ENCODE results near the gene NAV2.

Gene NAV2, protein sequence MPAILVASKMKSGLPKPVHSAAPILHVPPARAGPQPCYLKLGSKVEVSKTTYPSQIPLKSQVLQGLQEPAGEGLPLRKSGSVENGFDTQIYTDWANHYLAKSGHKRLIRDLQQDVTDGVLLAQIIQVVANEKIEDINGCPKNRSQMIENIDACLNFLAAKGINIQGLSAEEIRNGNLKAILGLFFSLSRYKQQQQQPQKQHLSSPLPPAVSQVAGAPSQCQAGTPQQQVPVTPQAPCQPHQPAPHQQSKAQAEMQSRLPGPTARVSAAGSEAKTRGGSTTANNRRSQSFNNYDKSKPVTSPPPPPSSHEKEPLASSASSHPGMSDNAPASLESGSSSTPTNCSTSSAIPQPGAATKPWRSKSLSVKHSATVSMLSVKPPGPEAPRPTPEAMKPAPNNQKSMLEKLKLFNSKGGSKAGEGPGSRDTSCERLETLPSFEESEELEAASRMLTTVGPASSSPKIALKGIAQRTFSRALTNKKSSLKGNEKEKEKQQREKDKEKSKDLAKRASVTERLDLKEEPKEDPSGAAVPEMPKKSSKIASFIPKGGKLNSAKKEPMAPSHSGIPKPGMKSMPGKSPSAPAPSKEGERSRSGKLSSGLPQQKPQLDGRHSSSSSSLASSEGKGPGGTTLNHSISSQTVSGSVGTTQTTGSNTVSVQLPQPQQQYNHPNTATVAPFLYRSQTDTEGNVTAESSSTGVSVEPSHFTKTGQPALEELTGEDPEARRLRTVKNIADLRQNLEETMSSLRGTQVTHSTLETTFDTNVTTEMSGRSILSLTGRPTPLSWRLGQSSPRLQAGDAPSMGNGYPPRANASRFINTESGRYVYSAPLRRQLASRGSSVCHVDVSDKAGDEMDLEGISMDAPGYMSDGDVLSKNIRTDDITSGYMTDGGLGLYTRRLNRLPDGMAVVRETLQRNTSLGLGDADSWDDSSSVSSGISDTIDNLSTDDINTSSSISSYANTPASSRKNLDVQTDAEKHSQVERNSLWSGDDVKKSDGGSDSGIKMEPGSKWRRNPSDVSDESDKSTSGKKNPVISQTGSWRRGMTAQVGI (N-terminal part only)

DNA sequence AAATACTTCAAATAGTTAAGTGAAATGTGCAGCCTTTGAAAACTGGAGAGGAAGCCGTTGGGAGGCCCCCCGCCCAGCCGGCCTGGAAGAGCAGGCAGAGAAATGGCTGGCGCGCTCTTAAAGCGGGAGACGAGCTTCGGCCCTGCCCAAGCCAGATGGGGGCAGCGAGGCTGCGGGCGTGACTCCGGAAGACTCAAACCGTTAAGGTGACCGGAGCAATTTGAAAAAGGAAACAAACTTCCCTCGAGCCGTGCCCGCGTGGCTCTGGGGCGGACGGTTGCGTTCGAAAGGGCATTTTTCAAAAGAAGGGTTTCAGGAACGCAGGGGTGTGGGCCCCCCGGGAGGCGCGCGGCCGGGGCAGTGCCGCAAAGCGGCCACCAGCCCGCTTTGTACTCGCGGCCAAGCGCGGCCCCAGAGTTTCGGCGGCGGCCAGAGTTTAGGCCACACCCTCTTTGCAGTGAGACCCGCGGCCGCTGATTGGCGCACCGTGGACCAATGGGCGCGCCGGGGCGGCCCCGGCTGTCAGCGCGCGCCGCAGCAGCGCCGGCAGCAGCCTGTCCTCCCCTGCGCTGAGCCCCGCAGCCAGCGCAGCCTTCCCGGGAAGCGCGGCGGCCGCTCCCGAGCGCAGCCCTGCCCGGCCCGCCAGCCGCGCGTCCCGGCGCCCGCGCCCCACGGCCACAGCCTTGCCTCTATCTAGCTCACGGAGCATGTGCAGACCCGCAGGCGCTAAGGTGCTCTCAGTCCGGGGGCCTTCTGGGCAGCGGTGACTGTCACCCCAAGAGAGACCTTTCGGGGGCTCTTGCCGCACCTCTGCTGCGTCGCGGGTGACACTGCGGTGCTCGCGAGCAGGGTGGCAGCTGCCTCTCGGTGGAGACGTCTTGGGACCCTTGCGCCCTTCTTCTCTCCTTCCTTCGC is at the start of gene NAV2:
Gene NAV2 (plus strand): TSS at position 557 of the 915 bp plus-strand sequence. CDS start 859 bp downstream, outside the sequence.
- DNase-seq (ENCODE audit: low read depth): peak; percentile 66

DNA sequence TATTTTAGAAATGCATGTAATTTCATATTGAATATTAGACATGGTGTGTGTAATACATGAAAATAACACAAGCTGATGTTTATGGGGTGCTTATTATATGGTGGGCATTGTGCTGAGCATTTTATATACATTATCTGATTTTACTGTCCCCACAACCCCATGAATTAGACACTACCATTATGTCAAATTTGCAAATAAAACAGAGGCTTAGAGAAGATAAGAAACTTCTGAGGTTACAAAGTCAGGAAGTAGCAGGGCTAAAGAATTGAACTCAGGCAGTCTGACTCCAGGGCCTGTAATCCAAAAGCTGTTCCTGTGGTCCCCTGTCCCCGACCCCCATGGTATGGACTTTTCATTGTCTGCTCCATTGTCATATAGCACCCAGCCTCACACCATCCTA is 49.4 kb upstream of the NAV2 start:
- DNase-seq (ENCODE audit: low read depth): no peak

DNA sequence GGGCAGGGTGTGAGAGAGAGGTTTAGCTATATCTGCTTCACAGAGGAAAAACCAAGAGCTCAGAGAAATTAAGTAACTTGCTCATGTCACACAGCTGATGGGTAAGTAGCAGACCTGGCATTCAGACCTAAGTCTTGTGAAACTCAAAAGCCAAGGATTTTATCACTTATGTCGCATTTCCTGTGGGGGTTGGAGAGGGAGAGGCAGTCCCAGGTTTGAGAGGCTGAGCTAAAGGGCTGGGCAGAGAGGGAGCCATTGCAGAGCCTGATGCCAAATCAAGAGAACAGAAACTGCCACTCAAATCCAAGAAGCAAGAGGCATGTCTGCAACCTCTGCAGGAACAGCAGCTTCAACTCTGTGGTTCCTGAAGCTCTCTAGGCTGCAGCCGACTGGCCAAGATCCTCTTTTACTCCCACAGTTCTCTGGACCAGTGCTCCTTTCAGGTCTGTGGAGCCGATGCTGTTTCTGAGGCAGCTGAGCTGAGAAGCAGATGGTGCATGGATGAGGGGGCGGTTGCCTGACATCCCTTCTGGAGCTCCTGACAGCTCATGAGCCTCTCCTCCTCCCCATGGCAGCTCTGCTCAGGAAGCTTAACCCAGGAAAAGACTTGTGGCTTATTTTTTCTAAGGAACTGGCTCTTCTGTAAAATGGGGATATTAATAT is 47.6 kb upstream of the NAV2 start:
- no peak for DNase-seq (ENCODE audit: low read depth)

DNA sequence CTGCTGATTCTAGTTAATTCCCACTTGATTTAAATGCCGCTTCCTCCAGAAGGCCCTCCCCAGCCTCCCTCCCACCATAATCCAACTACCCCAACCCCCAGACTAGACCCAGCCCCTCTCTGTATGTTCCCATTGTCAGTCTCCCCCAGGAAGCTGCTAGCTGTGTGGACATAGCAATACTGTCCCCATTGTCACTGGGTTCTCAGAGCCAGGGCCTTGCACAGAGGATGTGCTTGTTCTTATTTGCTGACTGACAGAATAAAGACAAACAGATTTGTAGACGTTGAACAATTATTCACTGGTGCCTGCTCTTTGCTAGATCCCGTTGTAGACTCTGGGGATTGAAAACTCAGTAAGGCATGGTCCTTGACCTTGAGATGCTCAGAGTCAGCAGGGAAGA is 45.7 kb upstream of the NAV2 start:
- no peak for DNase-seq (ENCODE audit: low read depth)

DNA sequence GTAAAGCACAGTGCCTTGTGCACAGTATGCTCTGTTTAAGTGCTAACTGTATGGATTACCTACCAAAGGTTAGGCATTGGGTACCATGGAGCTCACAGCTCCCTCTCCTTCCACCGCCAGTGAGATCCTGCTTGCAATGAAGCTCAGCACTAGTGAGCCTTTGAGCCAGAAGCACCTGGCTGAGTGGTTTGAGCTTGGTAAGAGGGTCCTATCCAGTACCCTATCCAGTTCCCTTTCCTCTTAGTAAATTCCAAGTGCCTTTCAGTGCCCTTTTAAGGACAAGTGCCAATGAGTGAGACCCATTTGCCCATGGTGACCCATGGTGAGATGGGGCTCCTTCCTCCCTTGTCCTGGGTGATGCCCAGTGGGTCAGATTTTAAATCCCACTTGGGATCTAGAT is 43.1 kb upstream of the NAV2 start:
- no peak for DNase-seq (ENCODE audit: low read depth)

DNA sequence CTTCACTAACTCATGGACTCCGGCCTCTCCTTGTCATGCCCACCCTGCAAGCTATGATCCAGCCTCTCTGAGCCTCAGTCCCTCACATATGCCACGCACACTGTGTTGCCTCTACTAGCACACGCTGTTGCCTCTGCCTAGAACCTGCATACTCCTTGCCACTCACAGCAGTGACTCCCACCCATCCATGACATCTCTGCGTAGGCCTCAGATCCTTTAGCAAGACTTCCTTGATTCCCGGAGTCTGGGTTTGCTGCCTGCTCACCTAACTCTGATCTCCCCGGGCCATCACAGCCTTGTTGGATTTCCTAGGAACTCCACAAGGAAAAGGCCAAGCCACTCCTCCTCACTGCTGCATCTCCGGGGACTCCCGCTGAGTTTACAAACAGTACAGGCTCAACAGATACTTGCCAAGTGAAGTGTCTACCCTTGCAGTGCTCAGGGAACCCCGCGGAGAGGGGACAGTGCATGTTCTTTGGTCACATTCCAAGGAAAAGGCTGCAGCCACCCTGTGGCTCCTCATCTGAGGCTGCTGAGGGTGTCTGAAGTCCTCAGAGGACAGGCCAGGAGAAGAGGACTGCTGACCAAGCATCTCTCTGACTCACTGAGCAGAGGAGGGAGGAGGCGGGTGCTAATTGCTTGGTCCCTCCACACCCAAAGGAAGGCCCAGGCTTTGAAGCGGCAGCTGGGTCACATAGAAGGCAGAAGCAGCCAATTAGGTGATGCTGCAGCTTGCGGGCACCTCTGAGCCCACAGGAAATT is 42.4 kb upstream of the NAV2 start:
- DNase-seq (ENCODE audit: low read depth): no peak

DNA sequence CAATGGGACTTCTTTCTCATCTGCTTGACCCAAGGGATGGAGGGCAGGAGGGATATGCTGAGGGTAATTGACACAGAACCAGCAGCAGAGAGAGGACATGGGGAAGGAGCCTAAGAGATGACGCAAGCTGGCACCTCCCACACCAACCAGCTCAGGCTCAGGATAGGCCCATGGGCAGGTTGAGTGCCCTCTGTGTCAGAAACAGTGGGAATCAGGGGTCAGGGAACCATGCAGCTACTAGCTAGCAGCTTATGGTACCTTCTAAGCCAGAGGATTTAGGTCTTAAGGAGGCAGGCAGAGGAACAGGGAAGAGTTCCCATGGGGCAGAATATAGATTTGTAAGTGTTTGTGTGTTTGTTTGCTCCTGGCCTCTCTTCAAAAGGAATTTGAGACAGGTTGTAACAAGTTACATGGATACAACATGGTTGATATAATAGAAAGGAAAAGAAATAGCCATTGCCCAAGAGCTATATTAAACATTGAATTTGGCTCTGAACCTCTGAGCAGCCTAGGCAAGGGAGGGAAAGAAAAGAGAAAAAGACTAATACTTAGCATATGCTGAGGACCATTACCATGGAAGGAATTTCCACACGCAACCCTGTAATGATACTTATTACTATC is 39.9 kb upstream of the NAV2 start:
- DNase-seq (ENCODE audit: low read depth): no peak

DNA sequence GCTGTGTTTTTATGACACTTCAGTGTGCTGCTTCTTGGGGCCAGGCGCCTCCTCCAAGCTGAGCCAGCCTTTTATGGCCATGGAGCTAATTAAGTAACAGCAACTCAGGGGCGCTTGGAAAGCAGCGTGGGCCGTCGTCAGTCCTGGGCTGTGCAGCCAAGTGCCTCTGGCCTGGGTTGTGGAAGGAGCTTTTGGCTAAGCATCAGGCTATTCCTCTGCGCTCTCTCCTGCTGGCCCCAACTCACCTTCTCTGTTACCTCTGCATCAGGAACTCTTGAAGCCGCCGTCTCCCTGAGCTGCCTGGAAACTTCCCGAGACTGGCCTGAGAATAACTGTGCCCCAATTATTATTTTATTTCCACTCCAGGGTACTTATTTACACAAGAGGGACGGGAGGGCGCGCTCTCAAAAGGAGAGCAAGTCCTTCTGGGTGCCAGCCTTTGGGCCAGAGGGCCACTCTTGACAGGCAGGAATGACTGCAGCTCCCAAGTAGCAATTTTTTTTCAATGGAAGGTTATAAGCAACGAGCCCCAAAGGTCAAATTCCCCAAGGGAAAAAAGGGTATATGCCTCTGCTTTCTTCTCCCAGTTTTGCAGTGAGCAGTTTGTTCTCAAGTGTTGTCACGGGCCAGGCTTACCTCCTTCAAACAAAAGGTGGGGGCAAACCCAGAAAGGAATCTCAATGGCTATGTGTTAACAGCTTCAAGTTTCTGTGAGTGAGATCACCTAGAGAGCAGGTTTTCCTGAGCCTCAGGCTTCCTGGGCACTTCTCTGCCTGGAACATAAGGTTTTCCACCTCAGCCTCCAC is 38.5 kb upstream of the NAV2 start:
- DNase-seq (ENCODE audit: low read depth): no peak

DNA sequence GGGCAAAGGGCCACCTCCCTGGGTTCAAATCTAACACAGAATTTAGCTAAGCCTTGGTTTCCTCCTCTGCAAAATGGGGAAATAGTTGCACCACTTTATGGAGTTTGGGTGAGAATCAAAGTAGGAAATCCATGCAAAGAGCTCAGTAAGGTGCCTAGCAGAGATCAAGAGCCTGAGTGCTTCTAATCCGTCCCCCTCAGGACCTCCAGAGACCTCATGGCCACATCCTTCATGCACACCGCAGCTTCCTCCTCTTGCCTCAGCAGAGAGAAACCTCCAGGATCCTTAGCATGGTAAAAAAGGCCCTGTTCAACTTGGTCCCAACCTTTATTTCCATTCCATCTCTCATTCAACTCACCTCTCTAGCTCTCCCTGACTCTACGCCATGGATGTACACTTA is 37.8 kb upstream of the NAV2 start:
- DNase-seq (ENCODE audit: low read depth): no peak

DNA sequence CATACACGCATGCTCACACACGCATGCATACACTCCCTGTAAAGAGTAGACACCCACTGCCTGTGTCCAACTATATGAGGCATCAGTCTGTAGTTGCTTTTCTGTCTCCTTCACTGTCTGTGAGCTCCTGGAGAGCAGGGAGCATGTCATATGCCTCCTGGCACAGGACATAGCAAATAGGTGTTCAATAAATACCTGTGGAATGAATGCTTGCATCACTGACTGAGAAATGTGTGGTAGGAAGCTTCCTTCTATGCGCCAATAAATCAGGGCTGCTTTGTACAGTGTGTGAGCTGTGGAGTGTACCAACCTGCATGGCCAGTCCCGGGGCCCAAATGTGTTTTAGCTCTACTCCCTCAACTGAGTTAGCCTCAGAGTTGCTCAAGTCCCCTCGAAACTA is 37.2 kb upstream of the NAV2 start:
- no peak for DNase-seq (ENCODE audit: low read depth)

DNA sequence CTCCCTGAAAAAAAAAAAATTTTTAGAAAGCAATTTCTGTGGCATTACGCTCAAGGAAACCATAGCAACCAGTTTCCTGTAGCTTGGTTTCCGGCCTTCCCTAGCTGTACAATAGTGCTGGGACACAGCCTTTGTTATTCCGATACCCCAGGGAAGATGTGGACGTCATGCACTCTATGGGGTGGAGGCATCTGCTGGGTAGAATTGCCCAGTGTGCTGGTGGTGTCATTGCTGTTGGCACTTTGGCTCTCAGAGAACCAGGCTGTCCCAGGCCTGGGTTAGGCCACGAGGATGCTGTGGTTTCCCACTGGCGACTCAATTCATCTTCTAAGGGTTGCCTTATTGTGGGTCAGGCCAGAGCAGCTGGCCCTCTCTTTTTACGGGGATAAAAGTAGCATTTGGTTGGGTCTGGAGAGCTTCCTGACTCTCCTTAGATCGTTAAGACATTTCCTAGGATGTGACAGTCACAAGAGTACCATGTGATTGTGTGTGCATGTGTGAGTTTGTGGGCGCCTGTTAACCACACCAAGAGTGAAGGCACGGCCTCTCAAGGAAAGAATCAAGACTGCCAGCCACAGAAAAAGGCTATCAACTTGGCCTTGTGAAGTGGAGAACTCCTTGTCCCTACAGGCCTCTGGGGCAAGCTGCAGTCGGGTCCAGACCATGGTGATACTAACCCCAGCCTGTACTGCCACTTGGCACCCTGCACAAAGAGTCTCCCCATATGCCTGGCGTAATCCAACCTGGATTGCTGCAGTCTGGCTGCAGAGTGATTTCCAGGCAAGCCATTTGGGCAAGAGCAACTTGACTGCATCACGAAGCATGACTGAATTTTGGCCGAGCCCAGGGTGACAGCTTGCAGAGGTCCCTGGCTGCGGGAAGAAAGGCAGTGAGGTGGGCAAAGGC is 35.9 kb upstream of the NAV2 start:
- no peak for DNase-seq (ENCODE audit: low read depth)

DNA sequence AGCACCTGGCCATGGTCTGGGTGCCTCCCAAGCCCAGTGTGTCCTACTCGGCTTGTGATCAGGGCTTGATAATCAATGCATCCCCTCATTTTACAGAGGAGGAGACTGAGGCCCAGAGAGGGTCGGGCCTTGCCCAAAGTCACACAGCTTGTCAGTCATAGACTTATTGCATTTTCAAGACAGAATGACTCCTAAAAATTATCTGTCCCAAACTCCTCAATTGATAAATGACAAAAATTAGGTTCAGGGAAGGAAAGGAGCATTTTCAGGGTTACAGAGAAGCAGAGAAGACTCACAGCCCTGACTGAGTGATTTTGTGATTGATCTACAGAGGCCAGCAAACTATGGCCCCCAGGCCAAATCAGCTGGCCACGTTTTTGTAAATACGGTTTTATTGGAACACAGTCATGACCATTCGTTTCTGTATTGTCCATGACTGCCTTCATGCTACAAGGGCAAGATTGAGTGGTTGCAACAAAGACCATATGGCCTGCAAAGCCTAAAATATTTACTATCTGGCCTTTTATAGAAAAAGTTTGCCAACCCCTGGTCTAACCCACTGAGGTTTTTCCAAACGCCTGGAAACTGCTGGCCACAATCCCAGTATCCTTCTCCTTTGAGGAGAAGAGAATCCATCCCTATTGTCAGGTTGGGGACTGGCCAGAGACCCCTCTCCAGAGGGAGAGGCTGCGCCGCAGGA is 35.1 kb upstream of the NAV2 start:
- DNase-seq (ENCODE audit: low read depth): no peak

DNA sequence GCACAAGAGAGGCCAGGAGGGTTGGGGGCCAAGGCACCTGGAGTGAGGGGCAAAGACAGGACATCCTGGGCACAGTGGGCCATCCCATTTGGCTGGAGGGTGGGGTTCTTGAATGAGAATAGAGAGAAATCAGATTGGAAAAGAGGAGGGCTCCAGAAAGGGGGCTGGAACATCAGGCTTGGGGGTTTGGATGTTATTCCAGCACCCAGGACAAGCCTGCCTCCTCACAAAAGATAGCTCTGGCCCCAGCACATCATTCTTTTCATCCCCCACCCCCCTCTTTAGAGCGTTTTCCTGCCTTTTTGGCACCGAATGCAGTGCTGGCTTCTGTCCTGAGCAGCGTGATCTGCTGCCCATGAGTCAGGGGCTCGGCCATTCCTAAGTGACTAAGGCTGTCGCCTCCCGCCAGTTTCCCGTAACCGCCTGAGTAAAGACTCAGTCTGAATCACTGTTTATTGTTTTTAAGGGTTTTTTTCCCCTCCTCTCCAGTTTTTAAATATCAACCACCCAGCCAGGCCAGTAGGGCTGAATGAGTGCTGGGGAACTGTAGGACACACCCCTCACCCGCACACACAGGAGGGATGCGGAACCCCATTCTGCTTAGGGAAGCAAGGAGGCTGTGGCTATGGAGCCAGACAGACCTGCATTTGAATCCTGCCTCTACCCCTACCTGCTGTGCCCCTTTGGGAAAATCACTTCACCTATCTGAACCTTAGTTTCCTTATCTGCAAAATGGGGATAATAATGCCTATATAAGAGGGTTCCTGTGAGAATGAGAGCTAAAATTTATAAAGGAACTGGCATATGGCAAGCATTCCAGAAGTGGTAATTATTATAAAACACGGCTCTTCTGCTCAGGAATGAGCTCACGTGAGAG is 32.4 kb upstream of the NAV2 start:
- DNase-seq (ENCODE audit: low read depth): no peak

DNA sequence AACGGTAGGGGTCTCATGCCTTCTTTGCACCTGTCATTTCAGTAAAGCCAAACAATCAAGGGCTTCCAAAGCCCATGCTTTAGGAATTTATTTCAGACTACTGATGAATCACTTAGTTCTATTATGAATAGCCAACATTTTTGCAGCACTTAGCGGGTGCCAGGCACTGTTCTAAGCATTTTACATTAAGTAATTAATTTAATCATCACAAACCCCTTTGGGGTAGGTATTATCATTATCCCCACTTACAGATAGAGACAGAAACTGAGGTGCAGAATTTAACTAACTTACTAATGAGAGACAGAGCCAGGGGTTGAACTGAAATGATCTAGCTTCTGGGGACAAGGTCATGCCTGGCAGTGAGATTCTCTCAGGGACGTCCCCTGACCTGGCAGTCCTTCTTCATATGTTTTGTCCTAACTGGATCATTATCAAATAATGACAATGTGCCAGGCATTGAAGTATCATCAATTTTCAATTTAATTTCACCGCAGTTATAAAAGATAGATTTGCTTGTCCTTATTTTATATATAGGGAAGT is 31.7 kb upstream of the NAV2 start:
- DNase-seq (ENCODE audit: low read depth): no peak

DNA sequence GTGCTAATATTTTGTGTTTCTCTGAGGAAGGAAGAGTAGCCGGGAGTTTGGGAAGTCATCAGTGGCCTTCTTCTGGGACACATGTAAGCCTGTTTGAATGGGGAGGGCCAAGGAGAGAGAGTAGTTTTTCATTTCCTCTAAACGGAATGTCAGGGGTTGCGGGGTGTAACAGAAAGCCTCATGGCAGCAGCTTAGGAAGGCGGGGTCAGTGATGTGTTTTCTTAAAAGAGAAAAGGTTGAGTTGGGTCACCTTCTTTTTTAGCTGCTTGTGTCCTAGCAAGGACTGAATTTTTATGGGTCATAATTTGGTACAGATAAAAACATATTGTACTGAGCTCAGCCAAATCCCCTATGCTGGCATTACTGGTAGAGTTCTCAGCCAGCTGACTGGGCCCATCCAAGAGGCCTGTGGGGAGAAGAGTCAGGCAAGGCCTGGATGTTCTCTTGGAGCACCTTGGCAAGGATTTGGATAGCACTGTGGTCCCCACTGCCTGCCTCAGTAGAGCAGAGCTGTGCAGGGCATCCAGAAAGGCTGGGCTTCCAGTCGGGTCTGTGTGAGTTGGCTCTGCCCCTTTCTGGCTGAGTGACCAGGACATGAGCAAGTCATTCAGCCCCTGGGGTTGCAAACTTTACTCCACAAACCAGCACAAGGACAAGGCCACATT is 29.4 kb upstream of the NAV2 start:
- DNase-seq (ENCODE audit: low read depth): no peak

Data from activated T-helper 1 cell treated with Interleukin-2 at 50 U/mL for 16 hours (primary cell).